Prostate gland (tissue), 2 donors: ENCODE data around the gene CHTF8.

ENCODE experiments used
- CTCF ChIP-seq, 4 experiments: fragments of 200-600 bp in 2 of 4; fragments of 450-650 bp in 2 of 4; sonication (generic) in 2 of 4; IDR thresholded peaks; 1 replicate in 3 of 4; 2 replicates in 1 of 4; pipeline ENCODE4 v1.5.1; 2016 to 2019; ENCODE audit warnings: antibody characterized with exemption in 4 of 4, mild to moderate bottlenecking in 2 of 4, moderate library complexity in 2 of 4
- POLR2A ChIP-seq: fragments of 450-650 bp; IDR thresholded peaks from one replicate; pipeline ENCODE4 v1.6.1; 2016; ENCODE audit warnings: antibody characterized with exemption, mild to moderate bottlenecking
- POLR2AphosphoS5 ChIP-seq: sonication (generic); formaldehyde crosslinking; IDR thresholded peaks from one replicate; pipeline ENCODE4 v1.6.1; 2017; ENCODE audit warnings: antibody characterized with exemption

- no peak for TF ChIP-seq CTCF (IDR thresholded peaks at IDR 0.05)
- TF ChIP-seq POLR2A = no peak
- TF ChIP-seq POLR2AphosphoS5 = no peak
These were observed 32.2 kb downstream of the CHTF8 start for GRCh38 chr16:69100071-69100691.
